Astrocyte (in vitro differentiated cells and primary cell): ENCODE measurements around the gene CCDC90B.

Source experiments
- EZH2 ChIP-seq: IDR thresholded peaks from 2 replicates; pipeline ENCODE4 v1.6.1; 2012; ENCODE audit warnings: mild to moderate bottlenecking, low read length, inconsistent platforms; ENCODE audit not compliant: insufficient read depth
- TF ChIP-seq, protein P1 (sequence below): IDR thresholded peaks from 2 replicates; pipeline ENCODE4 v1.5.1; 2011; ENCODE audit warnings: low read depth, mild to moderate bottlenecking, inconsistent platforms, low read length, moderate library complexity; ENCODE audit not compliant: insufficient read depth

DNA sequence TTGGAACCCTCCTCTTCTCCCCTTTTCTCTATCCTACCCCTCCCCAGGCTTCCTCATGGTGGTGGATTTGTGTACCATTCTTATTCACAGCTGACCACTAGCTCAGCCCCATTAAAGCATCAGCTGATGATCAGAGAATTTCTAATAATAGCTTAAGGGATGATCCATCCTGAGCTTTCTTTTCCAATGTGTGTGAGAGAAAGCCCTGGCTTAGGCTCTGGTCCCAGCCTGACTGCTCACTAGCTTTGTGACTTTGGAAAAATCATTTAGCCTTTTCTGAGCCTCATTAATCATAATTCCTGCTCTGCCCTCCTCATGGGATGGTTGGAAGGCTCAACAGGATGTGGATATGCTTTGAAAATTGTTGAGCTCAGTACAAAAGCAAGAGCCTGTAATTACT, 26.3 kb upstream of the CCDC90B start:
- TF ChIP-seq, protein P1, sequence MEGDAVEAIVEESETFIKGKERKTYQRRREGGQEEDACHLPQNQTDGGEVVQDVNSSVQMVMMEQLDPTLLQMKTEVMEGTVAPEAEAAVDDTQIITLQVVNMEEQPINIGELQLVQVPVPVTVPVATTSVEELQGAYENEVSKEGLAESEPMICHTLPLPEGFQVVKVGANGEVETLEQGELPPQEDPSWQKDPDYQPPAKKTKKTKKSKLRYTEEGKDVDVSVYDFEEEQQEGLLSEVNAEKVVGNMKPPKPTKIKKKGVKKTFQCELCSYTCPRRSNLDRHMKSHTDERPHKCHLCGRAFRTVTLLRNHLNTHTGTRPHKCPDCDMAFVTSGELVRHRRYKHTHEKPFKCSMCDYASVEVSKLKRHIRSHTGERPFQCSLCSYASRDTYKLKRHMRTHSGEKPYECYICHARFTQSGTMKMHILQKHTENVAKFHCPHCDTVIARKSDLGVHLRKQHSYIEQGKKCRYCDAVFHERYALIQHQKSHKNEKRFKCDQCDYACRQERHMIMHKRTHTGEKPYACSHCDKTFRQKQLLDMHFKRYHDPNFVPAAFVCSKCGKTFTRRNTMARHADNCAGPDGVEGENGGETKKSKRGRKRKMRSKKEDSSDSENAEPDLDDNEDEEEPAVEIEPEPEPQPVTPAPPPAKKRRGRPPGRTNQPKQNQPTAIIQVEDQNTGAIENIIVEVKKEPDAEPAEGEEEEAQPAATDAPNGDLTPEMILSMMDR, result no peak
- no peak for TF ChIP-seq EZH2
